Breast epithelium (tissue), 4 donors: ENCODE data around the gene ANKRD17. TPM values are rescaled to one million over a fixed set of nuclear protein-coding genes. Genes with fewer than 3 reads are reported as not detected.

Source experiments
- DNase-seq, 2 donors: peaks; one replicate each; pipeline ENCODE4 v3.0.0-alpha.2; 2019; ENCODE audit warnings: low spot score in 2 of 2
- H3K27ac ChIP-seq, 2 donors: fragments of 200-600 bp; sonication (generic) in 1 of 2; one replicate each; pipeline ENCODE4 v1.5.1; 2016 to 2019; ENCODE audit warnings: mild to moderate bottlenecking in 1 of 2
- H3K27me3 ChIP-seq, 2 donors: fragments of 200-600 bp; sonication (generic) in 1 of 2; one replicate each; pipeline versions ENCODE4 v1.5.1 to v1.6.0; 2017 to 2019; ENCODE audit warnings: control low read depth in 1 of 2, mild to moderate bottlenecking in 1 of 2
- H3K36me3 ChIP-seq: fragments of 200-600 bp; one replicate; pipeline ENCODE4 v1.5.1; 2019
- H3K4me1 ChIP-seq, 2 donors: fragments of 200-600 bp; sonication (generic); one replicate each; pipeline ENCODE4 v1.5.1; 2016 to 2019; ENCODE audit warnings: control low read depth in 1 of 2
- H3K4me3 ChIP-seq, 3 donors: fragments of 200-600 bp; sonication (generic); 1 replicate in 2 of 3; 2 replicates in 1 of 3; pipeline ENCODE4 v1.5.1; 2016 to 2019; ENCODE audit warnings: mild to moderate bottlenecking in 3 of 3, moderate library complexity in 2 of 3
- H3K9me3 ChIP-seq, 2 donors: fragments of 200-600 bp; sonication (generic) in 1 of 2; one replicate each; pipeline ENCODE4 v1.5.1; 2016 to 2019; ENCODE audit warnings: control low read depth in 1 of 2
- CTCF ChIP-seq, 3 donors: fragments of 450-650 bp; IDR thresholded peaks; one replicate each; pipeline ENCODE4 v1.5.1; 2016 to 2017; ENCODE audit warnings: antibody characterized with exemption in 3 of 3, mild to moderate bottlenecking in 3 of 3, moderate library complexity in 3 of 3
- POLR2A ChIP-seq: fragments of 450-650 bp; IDR thresholded peaks from one replicate; pipeline ENCODE4 v1.6.1; 2016; ENCODE audit warnings: antibody characterized with exemption, mild to moderate bottlenecking, moderate library complexity
- POLR2AphosphoS5 ChIP-seq, 3 donors: sonication (generic); formaldehyde crosslinking; IDR thresholded peaks; one replicate each; pipeline ENCODE4 v1.6.1; 2017; ENCODE audit warnings: antibody characterized with exemption in 3 of 3
- intact Hi-C: fragments of 100-400 bp; cut with DNase I; formaldehyde crosslinking; loops from one replicate; pipeline ENCODE4 v1.15.1; 2023; ENCODE audit warnings: low total_unique reads
- total RNA-seq, 3 donors: library from RNA; depleted of rRNA; stranded (reverse); fragments of >200 nt; gene quantifications; one replicate each; pipeline ENCODE4 v1.1.0, GENCODE V29; 2016

ANKRD17 gene
- total RNA-seq, 3 donors from 2014 or later, result 53.0 to 81.4 (median 69.2) TPM

- no peaks in the 10 kb centered on the region for H3K4me1 ChIP-seq
- DNase-seq, result no peak
- no peaks in the 10 kb centered on the region for H3K9me3 ChIP-seq
- H3K27ac ChIP-seq, result no peak overlapping the region
- no peak overlapping the region for H3K4me3 ChIP-seq
- H3K27me3 ChIP-seq, result no peaks in the 10 kb centered on the region
- H3K36me3 ChIP-seq, result peaks cover 3% of the 10 kb centered on the region
- TF ChIP-seq POLR2AphosphoS5 (IDR thresholded peaks at IDR 0.05) (no peak), POLR2A (no peak), CTCF (IDR thresholded peaks at IDR 0.05) (no peak)
- intact Hi-C loops, result loop anchor here (10.0 kb wide), 1 partner anchor 422 kb away; no protein-coding TSS in a partner anchor
These were observed 11.5 kb downstream of the ANKRD17 start for GRCh38 chr4:73247100-73247499.

GRCh38 chr4:73245955-73246354, 12.6 kb downstream of the ANKRD17 start:
- Histone ChIP-seq H3K4me1 (no peaks in the 10 kb centered on the region), H3K27ac (no peak overlapping the region), H3K36me3 (peaks cover 2% of the 10 kb centered on the region), H3K9me3 (no peaks in the 10 kb centered on the region), H3K4me3 (no peak overlapping the region), H3K27me3 (no peaks in the 10 kb centered on the region)
- DNase-seq, result no peak
- intact Hi-C loops, result loop anchor here (10.0 kb wide), 1 partner anchor 421 kb away; no protein-coding TSS in a partner anchor
- no peak for TF ChIP-seq CTCF (IDR thresholded peaks at IDR 0.05)
- TF ChIP-seq POLR2A, result no peak
- TF ChIP-seq POLR2AphosphoS5 (IDR thresholded peaks at IDR 0.05), result no peak

GRCh38 chr4:73244945-73245601, 13.5 kb downstream of the ANKRD17 start:
- Histone ChIP-seq H3K27me3 (no peaks in the 10 kb centered on the region), H3K27ac (no peak overlapping the region), H3K9me3 (no peaks in the 10 kb centered on the region), H3K36me3 (no peaks in the 10 kb centered on the region), H3K4me1 (no peaks in the 10 kb centered on the region), H3K4me3 (no peak overlapping the region)
- no peak for DNase-seq
- TF ChIP-seq POLR2A, result no peak
- TF ChIP-seq POLR2AphosphoS5 (IDR thresholded peaks at IDR 0.05), result no peak
- no peak for TF ChIP-seq CTCF (IDR thresholded peaks at IDR 0.05)
- intact Hi-C loops, result loop anchor here (10.0 kb wide), 1 partner anchor 420 kb away; no protein-coding TSS in a partner anchor

- no peaks in the 10 kb centered on the region for H3K27me3 ChIP-seq
- no peak for TF ChIP-seq POLR2AphosphoS5 (IDR thresholded peaks at IDR 0.05)
- no peak for TF ChIP-seq POLR2A
- TF ChIP-seq CTCF (IDR thresholded peaks at IDR 0.05), result no peak
- no peak overlapping the region for H3K27ac ChIP-seq
- intact Hi-C loops, result no loop called here
- no peak for DNase-seq
- H3K9me3 ChIP-seq, result no peaks in the 10 kb centered on the region
- no peaks in the 10 kb centered on the region for H3K4me1 ChIP-seq
- H3K4me3 ChIP-seq, result no peak overlapping the region
- H3K36me3 ChIP-seq, result no peaks in the 10 kb centered on the region
These were observed 21.6 kb downstream of the ANKRD17 start for GRCh38 chr4:73237044-73237443.

GRCh38 chr4:73236151-73236550, 22.4 kb downstream of the ANKRD17 start:
- Histone ChIP-seq H3K27ac (no peak overlapping the region), H3K27me3 (no peaks in the 10 kb centered on the region), H3K9me3 (no peaks in the 10 kb centered on the region), H3K4me1 (no peaks in the 10 kb centered on the region), H3K4me3 (no peak overlapping the region), H3K36me3 (no peaks in the 10 kb centered on the region)
- DNase-seq, result no peak
- no peak for TF ChIP-seq POLR2AphosphoS5 (IDR thresholded peaks at IDR 0.05)
- TF ChIP-seq POLR2A, result no peak
- TF ChIP-seq CTCF (IDR thresholded peaks at IDR 0.05), result no peak
- intact Hi-C loops, result no loop called here
